ENCODE results near the gene NANOS3.

DNA sequence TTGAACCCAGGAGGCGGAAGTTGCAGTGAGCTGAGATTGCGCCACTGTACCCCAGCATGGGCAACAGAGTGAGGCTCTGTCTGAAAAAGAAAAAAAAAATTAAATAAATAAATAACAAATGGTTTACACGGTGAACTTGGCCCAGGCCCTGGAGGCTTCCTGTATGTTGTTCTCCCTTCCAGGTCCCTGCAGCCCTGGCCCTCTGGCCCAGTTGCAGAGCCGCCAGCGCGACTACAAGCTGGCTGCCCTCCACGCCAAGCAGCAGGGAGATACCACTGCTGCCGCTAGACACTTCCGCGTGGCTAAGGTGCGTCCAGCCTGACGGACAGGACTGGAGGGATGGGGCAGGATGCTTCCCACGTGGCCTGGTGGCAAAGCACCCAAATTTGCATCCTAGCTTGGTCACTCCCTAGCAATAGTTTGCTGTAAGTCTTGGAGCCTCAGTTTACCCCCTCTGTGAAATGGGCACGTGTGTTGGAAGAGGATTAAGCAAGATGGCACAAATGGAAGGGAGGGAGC lies 41.0 kb downstream of the NANOS3 start:
- TF ChIP-seq, protein P1, sequence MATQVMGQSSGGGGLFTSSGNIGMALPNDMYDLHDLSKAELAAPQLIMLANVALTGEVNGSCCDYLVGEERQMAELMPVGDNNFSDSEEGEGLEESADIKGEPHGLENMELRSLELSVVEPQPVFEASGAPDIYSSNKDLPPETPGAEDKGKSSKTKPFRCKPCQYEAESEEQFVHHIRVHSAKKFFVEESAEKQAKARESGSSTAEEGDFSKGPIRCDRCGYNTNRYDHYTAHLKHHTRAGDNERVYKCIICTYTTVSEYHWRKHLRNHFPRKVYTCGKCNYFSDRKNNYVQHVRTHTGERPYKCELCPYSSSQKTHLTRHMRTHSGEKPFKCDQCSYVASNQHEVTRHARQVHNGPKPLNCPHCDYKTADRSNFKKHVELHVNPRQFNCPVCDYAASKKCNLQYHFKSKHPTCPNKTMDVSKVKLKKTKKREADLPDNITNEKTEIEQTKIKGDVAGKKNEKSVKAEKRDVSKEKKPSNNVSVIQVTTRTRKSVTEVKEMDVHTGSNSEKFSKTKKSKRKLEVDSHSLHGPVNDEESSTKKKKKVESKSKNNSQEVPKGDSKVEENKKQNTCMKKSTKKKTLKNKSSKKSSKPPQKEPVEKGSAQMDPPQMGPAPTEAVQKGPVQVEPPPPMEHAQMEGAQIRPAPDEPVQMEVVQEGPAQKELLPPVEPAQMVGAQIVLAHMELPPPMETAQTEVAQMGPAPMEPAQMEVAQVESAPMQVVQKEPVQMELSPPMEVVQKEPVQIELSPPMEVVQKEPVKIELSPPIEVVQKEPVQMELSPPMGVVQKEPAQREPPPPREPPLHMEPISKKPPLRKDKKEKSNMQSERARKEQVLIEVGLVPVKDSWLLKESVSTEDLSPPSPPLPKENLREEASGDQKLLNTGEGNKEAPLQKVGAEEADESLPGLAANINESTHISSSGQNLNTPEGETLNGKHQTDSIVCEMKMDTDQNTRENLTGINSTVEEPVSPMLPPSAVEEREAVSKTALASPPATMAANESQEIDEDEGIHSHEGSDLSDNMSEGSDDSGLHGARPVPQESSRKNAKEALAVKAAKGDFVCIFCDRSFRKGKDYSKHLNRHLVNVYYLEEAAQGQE (IDR thresholded peaks at IDR 0.05; ENCODE audit: insufficient read depth in 1 of 2, low read depth in 2 of 2, low read length in 2 of 2) = no peak
- TF ChIP-seq SIN3A (IDR thresholded peaks at IDR 0.05; ENCODE audit: borderline replicate concordance, insufficient read depth, low read length) (no peak), FOXP2 (optimal IDR thresholded peaks at IDR 0.05; ENCODE audit: borderline replicate concordance, extremely low read depth, extremely low read length, insufficient read depth) (no peak)
